KMS-11 (cell line): ENCODE results near the gene MDK.
"Not testable (repeated sequence)": the region's sequence is repeated elsewhere in the genome, so short reads cannot be mapped to it uniquely, and the experiment has no call there.

Source experiments
- H2AFZ ChIP-seq: fragments of 200-600 bp; sonication (generic); 2 replicates; pipeline ENCODE4 v1.6.1; 2016; ENCODE audit warnings: antibody characterized with exemption, mixed run types, low read depth
- H3K27ac ChIP-seq: fragments of 200-600 bp; sonication (generic); 2 replicates; pipeline ENCODE4 v1.6.1; 2016; ENCODE audit warnings: mild to moderate bottlenecking, mixed run types
- H3K27me3 ChIP-seq: fragments of 200-600 bp; sonication (generic); 2 replicates; pipeline ENCODE4 v1.6.1; 2017; ENCODE audit warnings: mild to moderate bottlenecking, low read depth, mixed run types, moderate library complexity; ENCODE audit not compliant: insufficient read depth
- H3K36me3 ChIP-seq: fragments of 200-600 bp; sonication (generic); 2 replicates; pipeline ENCODE4 v1.6.1; 2017; ENCODE audit warnings: mild to moderate bottlenecking, mixed run types; ENCODE audit not compliant: insufficient read depth
- H3K4me1 ChIP-seq: fragments of 200-600 bp; sonication (generic); 2 replicates; pipeline ENCODE4 v1.6.1; 2016; ENCODE audit warnings: mild to moderate bottlenecking, low read depth, mixed run types; ENCODE audit not compliant: poor library complexity, severe bottlenecking
- H3K4me2 ChIP-seq: fragments of 200-600 bp; sonication (generic); 2 replicates; pipeline ENCODE4 v1.7.0; 2016; ENCODE audit warnings: mild to moderate bottlenecking, mixed run types
- H3K4me3 ChIP-seq: fragments of 200-600 bp; sonication (generic); IDR thresholded peaks from 2 replicates; pipeline ENCODE4 v1.6.1; 2017; ENCODE audit warnings: low read depth, low read length, mixed read lengths; ENCODE audit not compliant: insufficient read depth
- H3K79me2 ChIP-seq: fragments of 200-600 bp; sonication (generic); 2 replicates; pipeline ENCODE4 v1.6.1; 2016; ENCODE audit warnings: low read depth, mixed run types; ENCODE audit not compliant: insufficient read depth
- H3K9ac ChIP-seq: fragments of 200-600 bp; sonication (generic); 2 replicates; pipeline ENCODE4 v1.6.1; 2016; ENCODE audit warnings: mild to moderate bottlenecking, mixed run types
- H4K20me1 ChIP-seq: fragments of 200-600 bp; sonication (generic); 2 replicates; pipeline ENCODE4 v1.6.1; 2016; ENCODE audit warnings: mild to moderate bottlenecking, mixed run types; ENCODE audit not compliant: insufficient read depth
- TF ChIP-seq, protein P1 (sequence below): fragments of 200-600 bp; sonication (generic); conservative IDR thresholded peaks from 2 replicates; pipeline ENCODE4 v1.6.1; 2017; ENCODE audit warnings: low read depth, mild to moderate bottlenecking, antibody characterized with exemption, low read length, moderate library complexity, mixed read lengths

Gene MDK

DNA sequence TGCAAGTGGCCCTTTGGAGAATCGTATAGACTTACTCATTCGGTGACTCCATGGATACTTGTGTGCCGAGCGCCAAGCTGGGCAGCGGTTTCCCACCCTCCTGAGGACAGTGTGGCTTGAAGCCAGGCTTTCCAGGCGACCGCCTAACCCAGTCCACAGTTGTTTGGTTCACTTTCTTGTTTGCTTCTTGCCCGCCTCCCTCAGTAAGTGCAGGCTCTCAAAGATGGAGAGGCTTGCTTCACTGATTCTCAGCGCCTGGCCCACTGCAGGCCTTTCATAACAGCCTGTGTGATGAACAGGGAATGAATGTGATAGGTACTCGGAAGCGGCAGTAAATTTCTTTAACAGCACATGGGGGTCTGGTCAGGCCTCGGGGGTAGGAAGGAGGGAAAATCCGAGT is 11.2 kb upstream of the MDK start:
- no peak overlapping the region for H3K4me3 ChIP-seq
- TF ChIP-seq, protein P1, sequence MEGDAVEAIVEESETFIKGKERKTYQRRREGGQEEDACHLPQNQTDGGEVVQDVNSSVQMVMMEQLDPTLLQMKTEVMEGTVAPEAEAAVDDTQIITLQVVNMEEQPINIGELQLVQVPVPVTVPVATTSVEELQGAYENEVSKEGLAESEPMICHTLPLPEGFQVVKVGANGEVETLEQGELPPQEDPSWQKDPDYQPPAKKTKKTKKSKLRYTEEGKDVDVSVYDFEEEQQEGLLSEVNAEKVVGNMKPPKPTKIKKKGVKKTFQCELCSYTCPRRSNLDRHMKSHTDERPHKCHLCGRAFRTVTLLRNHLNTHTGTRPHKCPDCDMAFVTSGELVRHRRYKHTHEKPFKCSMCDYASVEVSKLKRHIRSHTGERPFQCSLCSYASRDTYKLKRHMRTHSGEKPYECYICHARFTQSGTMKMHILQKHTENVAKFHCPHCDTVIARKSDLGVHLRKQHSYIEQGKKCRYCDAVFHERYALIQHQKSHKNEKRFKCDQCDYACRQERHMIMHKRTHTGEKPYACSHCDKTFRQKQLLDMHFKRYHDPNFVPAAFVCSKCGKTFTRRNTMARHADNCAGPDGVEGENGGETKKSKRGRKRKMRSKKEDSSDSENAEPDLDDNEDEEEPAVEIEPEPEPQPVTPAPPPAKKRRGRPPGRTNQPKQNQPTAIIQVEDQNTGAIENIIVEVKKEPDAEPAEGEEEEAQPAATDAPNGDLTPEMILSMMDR = no peak
- no peak overlapping the region for H3K9ac ChIP-seq
- H4K20me1 ChIP-seq = no peaks in the 10 kb centered on the region
- no peaks in the 10 kb centered on the region for H3K27me3 ChIP-seq
- H3K36me3 ChIP-seq = no peaks in the 10 kb centered on the region
- no peak overlapping the region for H3K4me2 ChIP-seq
- H3K4me1 ChIP-seq = no peaks in the 10 kb centered on the region
- H3K27ac ChIP-seq = no peak overlapping the region
- no peaks in the 10 kb centered on the region for H3K79me2 ChIP-seq
- H2AFZ ChIP-seq = no peak overlapping the region

DNA sequence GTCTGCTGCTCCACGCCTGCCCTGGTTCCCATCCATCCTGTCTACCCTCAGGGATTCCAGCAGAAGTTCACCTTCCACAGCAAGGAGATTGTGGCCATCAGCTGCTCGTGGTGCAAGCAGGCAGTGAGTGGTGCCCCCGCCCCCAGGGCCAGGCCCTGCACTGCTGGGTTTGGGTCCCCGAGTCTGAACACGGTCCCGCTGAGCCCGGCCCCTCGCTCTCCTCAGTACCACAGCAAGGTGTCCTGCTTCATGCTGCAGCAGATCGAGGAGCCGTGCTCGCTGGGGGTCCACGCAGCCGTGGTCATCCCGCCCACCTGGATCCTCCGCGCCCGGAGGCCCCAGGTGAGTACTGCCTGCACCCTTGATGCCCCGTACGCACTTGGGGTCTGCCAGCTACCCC is 10.2 kb upstream of the MDK start:
- H4K20me1 ChIP-seq, H3K4me1 ChIP-seq, H3K27me3 ChIP-seq, H3K9ac ChIP-seq, H3K4me2 ChIP-seq, H3K79me2 ChIP-seq, H2AFZ ChIP-seq, H3K36me3 ChIP-seq, H3K27ac ChIP-seq, H3K4me3 ChIP-seq: not testable (repeated sequence)

DNA sequence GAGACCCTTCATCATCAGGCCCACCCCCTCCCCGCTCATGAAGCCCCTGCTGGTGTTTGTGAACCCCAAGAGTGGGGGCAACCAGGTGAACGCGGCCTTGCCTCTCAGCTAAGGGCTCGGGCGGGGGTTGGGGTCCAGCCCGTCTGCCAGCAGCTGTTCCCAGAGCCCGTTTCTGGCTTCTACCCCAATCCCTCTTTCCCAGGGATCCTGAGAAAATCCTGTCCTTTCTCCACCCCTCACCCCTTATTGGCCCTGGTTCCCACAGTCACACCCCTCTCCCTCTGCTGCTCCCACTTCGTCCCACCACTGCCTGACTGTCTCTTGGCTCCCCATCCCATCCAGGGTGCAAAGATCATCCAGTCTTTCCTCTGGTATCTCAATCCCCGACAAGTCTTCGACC is 9.4 kb upstream of the MDK start:
- Histone ChIP-seq H3K27ac (no peak overlapping the region), H2AFZ (no peak overlapping the region), H3K27me3 (no peaks in the 10 kb centered on the region), H3K4me2 (no peak overlapping the region), H3K4me3 (no peak overlapping the region), H3K36me3 (no peaks in the 10 kb centered on the region), H4K20me1 (no peaks in the 10 kb centered on the region), H3K79me2 (no peaks in the 10 kb centered on the region), H3K4me1 (no peaks in the 10 kb centered on the region), H3K9ac (no peak overlapping the region)
- TF ChIP-seq, protein P1 = no peak

DNA sequence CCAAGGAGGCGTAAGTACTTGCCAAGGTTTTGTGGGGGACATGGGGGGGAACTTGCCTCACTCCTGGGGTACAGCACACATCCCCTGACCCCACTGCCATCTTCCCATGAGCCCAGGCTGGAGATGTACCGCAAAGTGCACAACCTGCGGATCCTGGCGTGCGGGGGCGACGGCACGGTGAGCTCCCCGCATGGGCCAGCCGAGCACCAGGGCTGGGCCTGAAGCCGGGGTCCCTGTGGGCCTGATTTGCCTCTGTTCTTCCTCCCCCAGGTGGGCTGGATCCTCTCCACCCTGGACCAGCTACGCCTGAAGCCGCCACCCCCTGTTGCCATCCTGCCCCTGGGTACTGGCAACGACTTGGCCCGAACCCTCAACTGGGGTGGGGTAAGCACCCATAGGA is 9.0 kb upstream of the MDK start:
- not testable (repeated sequence) for H3K9ac ChIP-seq, H3K36me3 ChIP-seq, H3K79me2 ChIP-seq

DNA sequence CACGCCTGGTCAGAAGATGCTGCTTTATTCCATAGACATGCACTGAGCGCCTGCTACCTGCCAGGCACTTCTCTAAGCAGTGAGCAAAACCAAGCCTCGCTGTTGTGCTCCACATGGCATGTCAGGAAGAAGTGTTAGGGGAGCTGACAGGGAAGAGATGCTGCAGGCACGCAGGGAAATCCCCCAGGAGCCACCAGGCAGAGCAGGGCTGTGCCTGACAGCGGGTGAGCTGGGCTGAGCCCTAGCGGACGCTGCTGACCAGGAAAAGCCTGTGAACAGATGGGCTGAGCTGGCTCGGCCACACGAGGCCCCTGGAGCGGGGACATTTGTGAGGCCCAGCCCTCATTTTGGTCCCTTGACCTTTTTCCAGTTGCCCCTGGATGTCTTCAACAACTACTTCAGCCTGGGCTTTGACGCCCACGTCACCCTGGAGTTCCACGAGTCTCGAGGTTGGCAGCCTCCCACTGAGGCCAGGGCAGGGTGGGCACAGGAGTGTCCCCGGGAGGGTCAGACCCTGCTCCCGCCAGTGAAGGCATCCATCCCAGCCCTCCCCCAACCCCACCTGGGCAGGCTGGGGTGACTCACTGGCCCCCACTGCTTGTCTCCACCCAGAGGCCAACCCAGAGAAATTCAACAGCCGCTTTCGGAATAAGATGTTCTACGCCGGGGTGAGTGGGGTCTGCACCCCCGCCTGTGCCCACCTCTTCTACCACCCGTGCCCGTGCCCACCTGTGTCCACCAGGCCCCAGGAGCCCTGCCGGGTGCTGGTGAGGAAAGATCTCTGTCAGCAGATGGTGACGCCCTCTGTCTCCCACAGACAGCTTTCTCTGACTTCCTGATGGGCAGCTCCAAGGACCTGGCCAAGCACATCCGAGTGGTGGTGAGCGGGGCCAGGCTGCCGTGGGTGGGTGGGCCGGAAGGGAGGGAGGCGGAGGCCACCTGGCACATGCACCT is 7.4 kb upstream of the MDK start:
- H3K4me3 ChIP-seq = no peak overlapping the region
- H2AFZ ChIP-seq = no peak overlapping the region
- no peaks in the 10 kb centered on the region for H3K27me3 ChIP-seq
- H3K9ac ChIP-seq = no peak overlapping the region
- no peak overlapping the region for H3K4me2 ChIP-seq
- TF ChIP-seq, protein P1 = no peak
- no peak overlapping the region for H3K27ac ChIP-seq
- H3K4me1 ChIP-seq = peaks cover 2% of the 10 kb centered on the region
- H4K20me1 ChIP-seq = no peaks in the 10 kb centered on the region
- no peaks in the 10 kb centered on the region for H3K79me2 ChIP-seq
- H3K36me3 ChIP-seq = no peaks in the 10 kb centered on the region

More for the DNA sequence above, 9.0 kb upstream of the MDK start:
- not testable (repeated sequence) for H2AFZ ChIP-seq, H4K20me1 ChIP-seq, H3K27me3 ChIP-seq, H3K27ac ChIP-seq, H3K4me2 ChIP-seq, H3K4me3 ChIP-seq, H3K4me1 ChIP-seq
